Glutamatergic neuron (in vitro differentiated cells): ENCODE measurements around the gene EFNA5. TPM values are rescaled to one million over a fixed set of nuclear protein-coding genes. Genes with fewer than 3 reads are reported as not detected.

Experiments used
- DNase-seq: peaks from one replicate; pipeline ENCODE4 v3.0.0; 2022
- H3K27ac Mint-ChIP-seq: one replicate; pipeline ENCODE4 v1.8.0; 2020; ENCODE audit warnings: mild to moderate bottlenecking, mixed read lengths, inconsistent platforms; ENCODE audit not compliant: unreplicated experiment
- H3K27me3 Mint-ChIP-seq: one replicate; pipeline ENCODE4 v1.8.0; 2020; ENCODE audit warnings: mild to moderate bottlenecking, moderate library complexity, mixed read lengths, inconsistent platforms; ENCODE audit not compliant: unreplicated experiment
- H3K36me3 Mint-ChIP-seq: one replicate; pipeline ENCODE4 v1.8.0; 2020; ENCODE audit warnings: mild to moderate bottlenecking, mixed read lengths, inconsistent platforms; ENCODE audit not compliant: unreplicated experiment
- H3K4me1 Mint-ChIP-seq: one replicate; pipeline ENCODE4 v1.8.0; 2020; ENCODE audit warnings: mild to moderate bottlenecking, low read depth, mixed read lengths, inconsistent platforms; ENCODE audit not compliant: unreplicated experiment
- H3K4me3 Mint-ChIP-seq: one replicate; pipeline ENCODE4 v1.8.0; 2020; ENCODE audit warnings: mild to moderate bottlenecking, mixed read lengths, inconsistent platforms; ENCODE audit not compliant: unreplicated experiment
- H3K9me3 Mint-ChIP-seq: one replicate; pipeline ENCODE4 v1.8.0; 2020; ENCODE audit warnings: mild to moderate bottlenecking, moderate library complexity, mixed read lengths, inconsistent platforms; ENCODE audit not compliant: unreplicated experiment
- total RNA-seq: library from RNA; stranded (reverse); fragmentation: NEBNext Ultra II Directional; extraction: Animal tissue kit (Norgen Biotek cat#: 25700); gene quantifications from one replicate; pipeline ENCODE4 v1.2.1, GENCODE V29; 2021; ENCODE audit not compliant: unreplicated experiment
- TF ChIP-seq, protein P1 (sequence below): fragments of 200-600 bp; sonication (generic); IDR thresholded peaks from one replicate; pipeline ENCODE4 v1.5.0; 2021; ENCODE audit not compliant: partially characterized antibody, unreplicated experiment

The EFNA5 gene
- total RNA-seq, 1 donor from 2014 or later = 158 TPM

- H3K36me3 Mint-ChIP-seq = no peaks in the 10 kb centered on the region
- H3K9me3 Mint-ChIP-seq = peaks cover 4% of the 10 kb centered on the region
- TF ChIP-seq, protein P1, sequence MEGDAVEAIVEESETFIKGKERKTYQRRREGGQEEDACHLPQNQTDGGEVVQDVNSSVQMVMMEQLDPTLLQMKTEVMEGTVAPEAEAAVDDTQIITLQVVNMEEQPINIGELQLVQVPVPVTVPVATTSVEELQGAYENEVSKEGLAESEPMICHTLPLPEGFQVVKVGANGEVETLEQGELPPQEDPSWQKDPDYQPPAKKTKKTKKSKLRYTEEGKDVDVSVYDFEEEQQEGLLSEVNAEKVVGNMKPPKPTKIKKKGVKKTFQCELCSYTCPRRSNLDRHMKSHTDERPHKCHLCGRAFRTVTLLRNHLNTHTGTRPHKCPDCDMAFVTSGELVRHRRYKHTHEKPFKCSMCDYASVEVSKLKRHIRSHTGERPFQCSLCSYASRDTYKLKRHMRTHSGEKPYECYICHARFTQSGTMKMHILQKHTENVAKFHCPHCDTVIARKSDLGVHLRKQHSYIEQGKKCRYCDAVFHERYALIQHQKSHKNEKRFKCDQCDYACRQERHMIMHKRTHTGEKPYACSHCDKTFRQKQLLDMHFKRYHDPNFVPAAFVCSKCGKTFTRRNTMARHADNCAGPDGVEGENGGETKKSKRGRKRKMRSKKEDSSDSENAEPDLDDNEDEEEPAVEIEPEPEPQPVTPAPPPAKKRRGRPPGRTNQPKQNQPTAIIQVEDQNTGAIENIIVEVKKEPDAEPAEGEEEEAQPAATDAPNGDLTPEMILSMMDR = no peak
- H3K4me1 Mint-ChIP-seq = peaks cover 14% of the 10 kb centered on the region
- DNase-seq = no peak
- H3K27ac Mint-ChIP-seq = no peak overlapping the region
- peaks cover 2% of the 10 kb centered on the region for H3K27me3 Mint-ChIP-seq
- H3K4me3 Mint-ChIP-seq = no peak overlapping the region
Measured at GRCh38 chr5:107364443-107365319, 306.1 kb downstream of the EFNA5 start.

GRCh38 chr5:107363768-107364167 is 307.0 kb downstream of the EFNA5 start:
- Mint-ChIP-seq H3K9me3 (peaks cover 9% of the 10 kb centered on the region), H3K27ac (no peak overlapping the region), H3K4me1 (peaks cover 20% of the 10 kb centered on the region), H3K36me3 (no peaks in the 10 kb centered on the region), H3K4me3 (no peak overlapping the region), H3K27me3 (peaks cover 4% of the 10 kb centered on the region)
- TF ChIP-seq, protein P1 = no peak
- no peak for DNase-seq

GRCh38 chr5:107361945-107362344 is 308.8 kb downstream of the EFNA5 start:
- TF ChIP-seq, protein P1 = no peak
- Mint-ChIP-seq H3K27ac (no peak overlapping the region), H3K36me3 (no peaks in the 10 kb centered on the region), H3K27me3 (peaks cover 4% of the 10 kb centered on the region), H3K4me1 (peaks cover 19% of the 10 kb centered on the region), H3K4me3 (no peak overlapping the region), H3K9me3 (peaks cover 9% of the 10 kb centered on the region)
- DNase-seq = no peak

- TF ChIP-seq, protein P1 = no peak
- no peak overlapping the region for H3K4me3 Mint-ChIP-seq
- peaks cover 4% of the 10 kb centered on the region for H3K27me3 Mint-ChIP-seq
- no peak for DNase-seq
- no peaks in the 10 kb centered on the region for H3K36me3 Mint-ChIP-seq
- H3K4me1 Mint-ChIP-seq = peaks cover 14% of the 10 kb centered on the region
- H3K27ac Mint-ChIP-seq = no peak overlapping the region
- peaks cover 9% of the 10 kb centered on the region for H3K9me3 Mint-ChIP-seq
Measured at GRCh38 chr5:107359916-107360234, 310.9 kb downstream of the EFNA5 start.
